ENCODE results near the gene PRXL2A.
"Not testable (repeated sequence)": the region's sequence is repeated elsewhere in the genome, so short reads cannot be mapped to it uniquely, and the experiment has no call there.

PRXL2A gene

DNA sequence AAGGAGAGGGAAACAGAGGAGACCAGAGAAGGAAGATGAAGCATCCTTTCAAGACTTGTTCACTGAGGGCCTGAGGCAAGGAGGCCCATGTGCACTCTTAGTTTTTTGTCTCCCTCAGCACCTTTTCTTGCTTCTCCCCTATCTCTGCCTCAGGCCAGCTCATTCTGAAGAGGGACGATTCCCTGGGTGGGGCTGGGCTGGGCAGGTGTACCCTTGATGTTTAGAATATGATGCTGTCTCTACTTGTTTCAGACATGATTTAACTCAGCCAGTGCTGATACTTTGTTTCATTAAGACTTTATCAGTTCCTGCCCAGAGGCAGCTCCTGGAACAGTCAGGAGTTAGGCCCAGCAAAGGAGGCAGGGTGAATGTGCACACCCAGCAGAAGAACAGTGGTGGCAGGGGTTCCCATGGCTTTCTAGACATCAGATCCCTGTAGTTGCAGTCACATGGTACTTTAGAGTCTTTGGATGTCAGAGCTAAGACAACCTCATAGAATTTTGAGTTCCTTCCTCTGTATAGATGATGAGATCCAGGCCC, 3.4 kb downstream of the PRXL2A start:
- H3K27me3 ChIP-seq (ENCODE audit: control insufficient read depth, insufficient read depth, low read length), result peaks cover 49% of the 10 kb centered on the region
- H3K9me3 ChIP-seq (replicated peaks; ENCODE audit: low read length), result no peaks in the 10 kb centered on the region
- no peak overlapping the region for H3K4me2 ChIP-seq (ENCODE audit: low read length)
- H3K4me3 ChIP-seq (ENCODE audit: low read length), result no peak overlapping the region
- H3K36me3 ChIP-seq (ENCODE audit: insufficient read depth, low read length), result no peaks in the 10 kb centered on the region
- no peak overlapping the region for H3K9ac ChIP-seq (ENCODE audit: low read depth, low read length)
- H3K4me1 ChIP-seq (ENCODE audit: control insufficient read depth, insufficient read depth, low read length), result peaks cover 6% of the 10 kb centered on the region

- no peak overlapping the region for H3K4me2 ChIP-seq (ENCODE audit: low read length)
- no peaks in the 10 kb centered on the region for H3K9me3 ChIP-seq (replicated peaks; ENCODE audit: low read length)
- H3K4me3 ChIP-seq (ENCODE audit: low read length), result no peak overlapping the region
- H3K36me3 ChIP-seq (ENCODE audit: insufficient read depth, low read length), result no peaks in the 10 kb centered on the region
- H3K27me3 ChIP-seq (ENCODE audit: control insufficient read depth, insufficient read depth, low read length), result peaks cover 45% of the 10 kb centered on the region
- H3K9ac ChIP-seq (ENCODE audit: low read depth, low read length), result no peak overlapping the region
- peaks cover 6% of the 10 kb centered on the region for H3K4me1 ChIP-seq (ENCODE audit: control insufficient read depth, insufficient read depth, low read length)
Measured at GRCh38 chr10:80412486-80412885, 4.1 kb downstream of the PRXL2A start.

DNA sequence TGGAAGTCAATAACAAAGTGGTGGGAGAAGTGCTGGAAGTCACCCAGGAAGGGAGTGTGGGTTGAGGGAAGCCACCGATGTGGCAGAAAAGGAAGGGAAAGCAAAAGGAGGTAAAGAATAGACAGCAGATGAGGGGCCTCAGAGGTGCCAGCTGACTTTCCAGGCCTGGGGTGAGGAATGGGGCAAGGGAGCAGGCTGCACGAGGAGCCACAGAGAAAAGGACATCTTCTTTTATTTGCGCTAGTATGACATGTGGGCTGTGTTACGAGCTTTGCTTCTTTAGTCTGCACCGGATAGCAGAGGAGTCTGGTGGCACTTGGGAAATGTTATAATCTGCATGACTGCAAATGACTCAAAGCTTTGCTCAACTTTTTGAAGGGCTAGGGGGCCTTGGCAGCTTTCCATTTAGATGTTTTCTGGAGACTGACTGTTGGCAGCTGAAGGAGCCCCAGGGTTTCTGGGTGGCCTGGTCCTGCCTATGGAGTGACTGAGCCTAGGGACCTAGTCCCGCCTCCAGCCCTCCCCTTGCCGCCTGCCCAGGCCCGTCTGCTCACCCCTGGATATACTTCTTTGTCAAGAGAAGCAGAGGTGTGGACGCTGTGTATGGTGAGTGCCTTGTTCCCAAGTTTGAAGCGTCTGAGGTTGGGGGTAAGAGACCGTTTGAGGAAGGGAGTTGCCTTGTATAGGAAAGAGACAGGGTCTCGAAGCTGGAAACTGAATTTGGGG, 5.1 kb downstream of the PRXL2A start:
- Histone ChIP-seq H3K9me3 (replicated peaks; ENCODE audit: low read length) (no peaks in the 10 kb centered on the region), H3K4me3 (ENCODE audit: low read length) (no peak overlapping the region), H3K4me1 (ENCODE audit: control insufficient read depth, insufficient read depth, low read length) (peaks cover 1% of the 10 kb centered on the region), H3K27me3 (ENCODE audit: control insufficient read depth, insufficient read depth, low read length) (peaks cover 36% of the 10 kb centered on the region), H3K36me3 (ENCODE audit: insufficient read depth, low read length) (no peaks in the 10 kb centered on the region), H3K4me2 (ENCODE audit: low read length) (no peak overlapping the region), H3K9ac (ENCODE audit: low read depth, low read length) (no peak overlapping the region)

DNA sequence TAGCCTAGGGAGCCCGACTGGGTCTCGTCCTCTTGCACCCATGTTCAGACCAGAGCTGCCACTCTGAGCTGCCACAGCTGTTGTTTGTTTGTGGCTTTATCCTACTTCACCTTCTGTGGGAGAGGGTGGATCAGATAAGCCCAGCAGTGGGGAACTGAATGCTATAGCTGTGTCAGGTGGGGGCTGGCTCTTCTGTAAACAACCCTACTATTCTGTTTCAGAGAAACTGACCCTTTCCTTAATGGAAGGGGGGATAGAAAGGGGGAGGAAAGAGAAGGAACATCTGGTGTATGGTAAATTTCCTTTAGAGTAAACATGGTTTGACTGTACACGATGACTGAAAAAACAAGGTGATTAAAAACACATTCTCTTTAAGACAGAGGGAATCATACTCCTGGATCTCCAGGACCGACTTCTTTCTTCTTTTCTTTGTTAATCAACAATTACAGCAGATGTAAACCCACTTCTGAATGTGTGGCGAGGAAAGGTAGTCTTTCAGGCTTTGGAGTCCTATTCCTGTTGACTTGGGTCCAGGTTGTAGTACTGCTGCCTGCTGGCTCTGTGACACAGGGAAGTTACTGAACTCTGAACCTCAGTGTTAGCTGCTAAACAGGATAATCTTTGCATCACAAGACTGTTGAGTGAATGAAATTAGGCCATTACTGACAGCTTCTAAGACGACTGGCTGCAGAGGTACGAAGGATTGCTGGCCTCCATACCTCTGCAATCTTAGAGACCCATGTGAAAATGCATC, 6.0 kb downstream of the PRXL2A start:
- Histone ChIP-seq H3K4me3 (ENCODE audit: low read length) (no peak overlapping the region), H3K4me2 (ENCODE audit: low read length) (no peak overlapping the region), H3K36me3 (ENCODE audit: insufficient read depth, low read length) (no peaks in the 10 kb centered on the region), H3K4me1 (ENCODE audit: control insufficient read depth, insufficient read depth, low read length) (no peaks in the 10 kb centered on the region), H3K9ac (ENCODE audit: low read depth, low read length) (no peak overlapping the region), H3K9me3 (replicated peaks; ENCODE audit: low read length) (no peaks in the 10 kb centered on the region), H3K27me3 (ENCODE audit: control insufficient read depth, insufficient read depth, low read length) (peaks cover 27% of the 10 kb centered on the region)

GRCh38 chr10:80415734-80416478, 7.6 kb downstream of the PRXL2A start:
- H3K9me3 ChIP-seq (replicated peaks; ENCODE audit: low read length), result no peaks in the 10 kb centered on the region
- H3K4me2 ChIP-seq (ENCODE audit: low read length), result no peak overlapping the region
- H3K4me3 ChIP-seq (ENCODE audit: low read length), result no peak overlapping the region
- H3K27me3 ChIP-seq (ENCODE audit: control insufficient read depth, insufficient read depth, low read length), result peaks cover 16% of the 10 kb centered on the region
- H3K36me3 ChIP-seq (ENCODE audit: insufficient read depth, low read length), result no peaks in the 10 kb centered on the region
- H3K4me1 ChIP-seq (ENCODE audit: control insufficient read depth, insufficient read depth, low read length), result no peaks in the 10 kb centered on the region
- H3K9ac ChIP-seq (ENCODE audit: low read depth, low read length), result no peak overlapping the region

DNA sequence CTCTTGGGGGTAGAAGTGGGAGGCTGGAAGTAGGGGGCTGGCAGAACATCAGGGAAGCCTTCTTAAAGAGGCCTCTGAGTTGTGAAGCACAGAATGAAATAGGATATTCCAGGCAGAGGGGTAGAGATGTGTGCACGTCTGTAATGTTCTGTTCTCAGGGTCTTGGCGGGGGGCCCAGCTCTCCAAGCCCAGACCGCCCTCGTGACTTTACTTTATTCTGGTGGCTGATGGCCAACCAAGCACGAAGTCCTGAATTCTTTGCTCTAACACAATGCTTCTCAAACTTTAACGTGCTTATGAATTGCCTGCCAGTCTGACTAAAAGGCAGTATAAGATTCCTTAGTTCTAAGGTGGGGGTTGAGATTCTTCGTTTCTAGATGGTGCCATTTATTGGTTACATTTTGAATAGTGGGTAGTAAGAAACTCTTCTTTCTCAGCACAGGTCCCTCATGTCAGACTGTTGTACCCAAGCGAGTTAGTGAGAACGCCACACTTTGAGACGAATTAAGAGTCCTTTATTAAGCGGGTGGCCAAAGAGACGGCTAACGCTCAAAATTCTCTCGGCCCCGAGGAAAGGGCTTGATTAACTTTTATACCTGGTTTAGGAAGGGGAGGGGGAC, 8.2 kb downstream of the PRXL2A start:
- Histone ChIP-seq H3K4me2 (ENCODE audit: low read length) (no peak overlapping the region), H3K9ac (ENCODE audit: low read depth, low read length) (no peak overlapping the region), H3K36me3 (ENCODE audit: insufficient read depth, low read length) (no peaks in the 10 kb centered on the region), H3K4me3 (ENCODE audit: low read length) (no peak overlapping the region), H3K9me3 (replicated peaks; ENCODE audit: low read length) (no peaks in the 10 kb centered on the region), H3K4me1 (ENCODE audit: control insufficient read depth, insufficient read depth, low read length) (no peaks in the 10 kb centered on the region), H3K27me3 (ENCODE audit: control insufficient read depth, insufficient read depth, low read length) (peaks cover 19% of the 10 kb centered on the region)

- not testable (repeated sequence) for H3K4me1 ChIP-seq (ENCODE audit: control insufficient read depth, insufficient read depth, low read length); H3K9me3 ChIP-seq (replicated peaks; ENCODE audit: low read length); H3K4me3 ChIP-seq (ENCODE audit: low read length); H3K9ac ChIP-seq (ENCODE audit: low read depth, low read length); H3K36me3 ChIP-seq (ENCODE audit: insufficient read depth, low read length); H3K4me2 ChIP-seq (ENCODE audit: low read length)
- peaks cover 19% of the 10 kb centered on the region for H3K27me3 ChIP-seq (ENCODE audit: control insufficient read depth, insufficient read depth, low read length)
Measured at GRCh38 chr10:80417256-80417655, 8.9 kb downstream of the PRXL2A start.

DNA sequence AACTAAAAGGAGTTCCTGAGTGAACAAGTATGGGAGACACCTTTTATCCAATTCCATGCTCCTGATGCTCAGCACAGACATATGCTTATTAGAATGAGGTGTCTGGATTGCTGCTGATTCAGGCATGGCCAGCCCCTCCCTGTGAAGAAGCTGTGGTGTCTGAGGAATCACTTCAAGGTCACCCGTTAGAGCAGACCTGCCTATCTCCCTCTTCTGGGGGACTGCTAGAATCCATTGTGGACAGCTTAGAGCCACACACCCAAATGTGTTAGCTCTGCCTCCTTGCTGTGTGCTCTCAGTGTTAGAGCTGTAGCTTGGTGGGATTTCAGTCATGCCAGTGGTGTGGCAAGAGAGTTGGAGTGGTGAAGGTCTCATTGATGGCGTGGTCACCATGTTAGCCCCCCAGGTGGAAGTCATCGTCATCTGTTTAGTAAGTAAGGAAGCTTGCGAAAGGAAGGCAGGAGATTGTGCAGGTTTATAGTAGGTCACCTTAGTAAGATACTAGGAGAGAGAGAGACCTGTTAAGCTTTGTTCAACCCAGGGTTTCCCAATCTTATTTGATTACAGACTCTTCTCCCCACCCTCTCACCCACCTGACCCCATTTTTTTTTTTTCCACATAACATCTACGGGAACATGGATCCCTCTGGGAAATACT, 12.8 kb downstream of the PRXL2A start:
- no peaks in the 10 kb centered on the region for H3K4me1 ChIP-seq (ENCODE audit: control insufficient read depth, insufficient read depth, low read length)
- H3K9ac ChIP-seq (ENCODE audit: low read depth, low read length), result no peak overlapping the region
- H3K9me3 ChIP-seq (replicated peaks; ENCODE audit: low read length), result no peaks in the 10 kb centered on the region
- H3K36me3 ChIP-seq (ENCODE audit: insufficient read depth, low read length), result no peaks in the 10 kb centered on the region
- H3K27me3 ChIP-seq (ENCODE audit: control insufficient read depth, insufficient read depth, low read length), result peaks cover 14% of the 10 kb centered on the region
- no peak overlapping the region for H3K4me3 ChIP-seq (ENCODE audit: low read length)
- no peak overlapping the region for H3K4me2 ChIP-seq (ENCODE audit: low read length)

DNA sequence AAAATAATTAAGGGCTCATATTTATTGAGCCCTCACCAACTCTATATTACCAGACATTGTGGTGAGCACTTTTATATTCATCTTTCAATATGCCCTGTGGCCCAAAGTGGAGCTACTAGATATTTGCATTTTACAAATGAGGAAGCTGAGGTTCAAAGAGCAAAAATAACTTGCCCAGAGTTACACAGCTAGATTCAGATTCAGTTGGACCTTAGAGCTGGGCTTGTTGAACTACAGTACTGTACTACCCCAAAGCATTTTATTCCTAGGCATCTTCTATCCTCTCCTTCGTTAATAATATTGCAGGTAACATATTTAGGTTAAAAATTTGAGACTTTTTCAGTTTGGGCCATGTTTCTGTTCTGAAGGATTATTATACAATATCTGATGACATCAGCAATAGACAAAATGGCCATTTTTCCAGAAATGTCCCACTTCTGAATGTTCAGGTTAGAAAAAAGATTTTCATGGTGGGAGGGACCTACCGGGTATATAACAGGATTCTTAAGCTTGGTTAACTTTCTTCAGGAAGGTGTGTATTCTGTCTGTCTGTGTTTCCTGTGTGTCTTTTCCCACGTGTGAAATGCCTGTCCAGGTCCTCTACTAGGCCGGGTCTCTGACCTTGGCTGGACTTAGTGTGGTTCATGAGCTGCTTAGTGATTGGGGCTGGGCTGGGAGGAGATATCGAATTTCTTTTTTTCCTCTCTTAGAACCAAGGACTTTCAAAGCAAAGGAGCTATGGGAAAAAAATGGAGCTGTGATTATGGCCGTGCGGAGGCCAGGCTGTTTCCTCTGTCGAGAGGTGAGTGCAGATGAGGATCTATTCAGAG, 13.6 kb downstream of the PRXL2A start:
- Histone ChIP-seq H3K4me2 (ENCODE audit: low read length) (no peak overlapping the region), H3K4me1 (ENCODE audit: control insufficient read depth, insufficient read depth, low read length) (no peaks in the 10 kb centered on the region), H3K9me3 (replicated peaks; ENCODE audit: low read length) (no peaks in the 10 kb centered on the region), H3K9ac (ENCODE audit: low read depth, low read length) (no peak overlapping the region), H3K4me3 (ENCODE audit: low read length) (no peak overlapping the region), H3K27me3 (ENCODE audit: control insufficient read depth, insufficient read depth, low read length) (peaks cover 14% of the 10 kb centered on the region), H3K36me3 (ENCODE audit: insufficient read depth, low read length) (no peaks in the 10 kb centered on the region)

DNA sequence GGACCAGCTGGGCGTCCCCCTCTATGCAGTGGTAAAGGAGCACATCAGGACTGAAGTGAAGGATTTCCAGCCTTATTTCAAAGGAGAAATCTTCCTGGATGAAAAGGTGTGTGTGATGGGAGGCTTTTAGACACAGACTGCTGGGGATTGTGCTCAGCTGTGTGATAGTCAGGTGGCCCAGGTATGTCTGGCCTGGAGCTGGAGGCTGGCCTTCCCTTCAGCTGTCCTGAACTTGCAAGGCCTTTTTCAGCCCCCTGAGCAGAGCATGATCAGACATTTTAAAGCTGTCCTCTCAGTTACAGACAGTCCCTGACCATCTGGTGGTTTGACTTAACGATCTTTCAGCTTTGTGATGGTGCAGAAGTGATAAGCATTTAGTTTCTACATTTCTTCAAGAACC, 17.6 kb downstream of the PRXL2A start:
- Histone ChIP-seq H3K4me1 (ENCODE audit: control insufficient read depth, insufficient read depth, low read length) (no peaks in the 10 kb centered on the region), H3K27me3 (ENCODE audit: control insufficient read depth, insufficient read depth, low read length) (peaks cover 10% of the 10 kb centered on the region), H3K9ac (ENCODE audit: low read depth, low read length) (no peak overlapping the region), H3K4me2 (ENCODE audit: low read length) (no peak overlapping the region), H3K36me3 (ENCODE audit: insufficient read depth, low read length) (no peaks in the 10 kb centered on the region), H3K9me3 (replicated peaks; ENCODE audit: low read length) (no peaks in the 10 kb centered on the region), H3K4me3 (ENCODE audit: low read length) (no peak overlapping the region)

Measured in skeletal muscle satellite cell (primary cell).